HG03097 (cell line): Measurements from ENCODE around the gene DCUN1D5.
A peak's percentile ranks its signal among the peaks of the same experiment; 100 is the strongest.

Experiments used
- ATAC-seq: cut with Tn5 transposase; IDR thresholded peaks from one replicate; pipeline ENCODE4 v1.9.1; 2021; ENCODE audit not compliant: unreplicated experiment, low FRiP score

Gene DCUN1D5

GRCh38 chr11:103061656-103062055, 30.3 kb downstream of the DCUN1D5 start:
- no peak for ATAC-seq

GRCh38 chr11:103055221-103055890, 36.6 kb downstream of the DCUN1D5 start:
- peak; percentile 56 for ATAC-seq

- no peak for ATAC-seq
Observed at GRCh38 chr11:103053997-103054396, 38.0 kb downstream of the DCUN1D5 start.

- ATAC-seq = no peak
Observed at GRCh38 chr11:103051981-103052380, 40.0 kb downstream of the DCUN1D5 start.

GRCh38 chr11:103051151-103051801, 40.7 kb downstream of the DCUN1D5 start:
- ATAC-seq = no peak

- ATAC-seq = no peak
Observed at GRCh38 chr11:103050351-103050750, 41.6 kb downstream of the DCUN1D5 start.

- no peak for ATAC-seq
Observed at GRCh38 chr11:103047837-103048236, 44.1 kb downstream of the DCUN1D5 start.

- no peak for ATAC-seq
Observed at GRCh38 chr11:103043826-103044678, 47.9 kb downstream of the DCUN1D5 start.

- ATAC-seq = no peak
Observed at GRCh38 chr11:103042161-103042560, 49.8 kb downstream of the DCUN1D5 start.

- peak; percentile 93 for ATAC-seq
Observed at GRCh38 chr11:103035791-103036434, 56.0 kb downstream of the DCUN1D5 start.

GRCh38 chr11:103035216-103035615, 56.7 kb downstream of the DCUN1D5 start:
- no peak for ATAC-seq

- ATAC-seq = no peak
Observed at GRCh38 chr11:103031834-103032233, 60.1 kb downstream of the DCUN1D5 start.

GRCh38 chr11:103029401-103029800, 62.6 kb downstream of the DCUN1D5 start:
- ATAC-seq = no peak

- ATAC-seq = peak; percentile 93
Observed at GRCh38 chr11:103028304-103029020, 63.5 kb downstream of the DCUN1D5 start.

- no peak for ATAC-seq
Observed at GRCh38 chr11:103024086-103024485, 67.9 kb downstream of the DCUN1D5 start.

- no peak for ATAC-seq
Observed at GRCh38 chr11:103016031-103016430, 75.9 kb downstream of the DCUN1D5 start.

- ATAC-seq = no peak
Observed at GRCh38 chr11:103013421-103013820, 78.5 kb downstream of the DCUN1D5 start.
